ENCODE results near the gene ZDHHC14.

Gene ZDHHC14

GRCh38 chr6:157396026-157396425 lies 15.0 kb downstream of the ZDHHC14 start:
- Histone ChIP-seq H3K27ac (no peak overlapping the region), H3K36me3 (replicated peaks) (no peaks in the 10 kb centered on the region), H3K4me3 (ENCODE audit: low read depth, low read length) (no peak overlapping the region), H3K27me3 (replicated peaks) (no peaks in the 10 kb centered on the region)
- TF ChIP-seq CTCF (IDR thresholded peaks at IDR 0.05; ENCODE audit: low read depth, low read length, missing control alignments): no peak
- in situ Hi-C loops (cut with HindIII; ENCODE audit: low pct_ligation_motif_present, low sequenced_read_pairs): no loop called here
- DNase-seq: no peak

- H3K4me3 ChIP-seq (ENCODE audit: low read depth, low read length): no peak overlapping the region
- TF ChIP-seq CTCF (IDR thresholded peaks at IDR 0.05; ENCODE audit: low read depth, low read length, missing control alignments): no peak
- no peaks in the 10 kb centered on the region for H3K27me3 ChIP-seq (replicated peaks)
- H3K36me3 ChIP-seq (replicated peaks): no peaks in the 10 kb centered on the region
- in situ Hi-C loops (cut with HindIII; ENCODE audit: low pct_ligation_motif_present, low sequenced_read_pairs): no loop called here
- no peak overlapping the region for H3K27ac ChIP-seq
- DNase-seq: no peak
Measured at GRCh38 chr6:157397660-157398059, 16.7 kb downstream of the ZDHHC14 start.

GRCh38 chr6:157398151-157398550 lies 17.2 kb downstream of the ZDHHC14 start:
- in situ Hi-C loops (cut with HindIII; ENCODE audit: low pct_ligation_motif_present, low sequenced_read_pairs): no loop called here
- Histone ChIP-seq H3K27me3 (replicated peaks) (no peaks in the 10 kb centered on the region), H3K27ac (no peak overlapping the region), H3K36me3 (replicated peaks) (no peaks in the 10 kb centered on the region), H3K4me3 (ENCODE audit: low read depth, low read length) (no peak overlapping the region)
- no peak for DNase-seq
- no peak for TF ChIP-seq CTCF (IDR thresholded peaks at IDR 0.05; ENCODE audit: low read depth, low read length, missing control alignments)

GRCh38 chr6:157400676-157401075 lies 19.7 kb downstream of the ZDHHC14 start:
- in situ Hi-C loops (cut with HindIII; ENCODE audit: low pct_ligation_motif_present, low sequenced_read_pairs): no loop called here
- H3K27me3 ChIP-seq (replicated peaks): no peaks in the 10 kb centered on the region
- H3K4me3 ChIP-seq (ENCODE audit: low read depth, low read length): no peak overlapping the region
- H3K27ac ChIP-seq: no peak overlapping the region
- DNase-seq: no peak
- no peaks in the 10 kb centered on the region for H3K36me3 ChIP-seq (replicated peaks)
- no peak for TF ChIP-seq CTCF (IDR thresholded peaks at IDR 0.05; ENCODE audit: low read depth, low read length, missing control alignments)

- in situ Hi-C loops (cut with HindIII; ENCODE audit: low pct_ligation_motif_present, low sequenced_read_pairs): no loop called here
- H3K4me3 ChIP-seq (ENCODE audit: low read depth, low read length): no peak overlapping the region
- no peaks in the 10 kb centered on the region for H3K36me3 ChIP-seq (replicated peaks)
- DNase-seq: no peak
- no peaks in the 10 kb centered on the region for H3K27me3 ChIP-seq (replicated peaks)
- TF ChIP-seq CTCF (IDR thresholded peaks at IDR 0.05; ENCODE audit: low read depth, low read length, missing control alignments): no peak
- H3K27ac ChIP-seq: no peak overlapping the region
Measured at GRCh38 chr6:157401734-157402338, 20.8 kb downstream of the ZDHHC14 start.
